ENCODE results near the gene PLAAT5. TPM values are rescaled to one million over a fixed set of nuclear protein-coding genes. Genes with fewer than 3 reads are reported as not detected.

PLAAT5 gene
- total and polyA plus RNA-seq, 12 donors: 0.64 to 7.2 (median 1.6) TPM

DNA sequence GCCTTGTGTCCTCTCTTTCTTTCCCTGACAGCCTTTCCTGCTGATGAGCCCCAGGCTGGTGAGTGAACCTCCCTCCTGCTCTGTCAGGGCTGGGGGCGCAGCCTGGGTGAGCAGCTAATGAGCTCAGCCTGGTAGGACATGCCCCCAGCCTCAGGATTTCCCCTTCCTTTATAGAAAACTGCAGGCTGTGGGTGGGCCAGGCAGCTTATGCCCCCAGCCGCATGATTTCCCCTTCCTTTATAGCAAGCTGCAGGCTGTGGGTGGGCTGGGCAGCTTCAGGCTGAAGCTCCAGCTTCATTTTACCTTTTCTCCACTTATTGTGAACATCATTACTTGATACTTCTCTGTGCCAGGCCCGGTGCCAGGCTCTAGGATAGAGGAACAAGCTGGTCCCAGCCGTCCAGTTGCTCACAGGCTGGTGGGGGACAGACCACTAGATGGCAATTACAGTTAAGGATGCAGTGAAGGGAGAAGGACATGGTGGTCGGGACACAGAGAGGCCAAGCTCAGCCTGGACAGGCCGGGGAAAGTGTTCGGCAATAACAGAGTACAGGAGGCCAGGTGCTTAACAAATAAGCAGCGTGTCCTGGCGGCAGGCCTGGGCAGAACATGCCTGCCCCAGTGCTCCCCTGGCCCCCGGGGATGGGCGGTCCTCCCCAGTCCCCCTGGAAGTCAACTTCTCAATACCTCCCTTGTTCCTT, 20.2 kb upstream of the PLAAT5 start:
- Histone ChIP-seq H3K27ac (no peak overlapping the region), H3K4me3 (no peak overlapping the region), H3K9me3 (no peaks in the 10 kb centered on the region), H3K27me3 (no peaks in the 10 kb centered on the region), H3K4me1 (peaks cover 0 to 40% (median 7%) of the 10 kb centered on the region in 9 donors), H3K36me3 (no peaks in the 10 kb centered on the region)
- intact Hi-C loops (cut with DNase I): no loop called here
- DNase-seq: no peak
- TF ChIP-seq, protein P1, sequence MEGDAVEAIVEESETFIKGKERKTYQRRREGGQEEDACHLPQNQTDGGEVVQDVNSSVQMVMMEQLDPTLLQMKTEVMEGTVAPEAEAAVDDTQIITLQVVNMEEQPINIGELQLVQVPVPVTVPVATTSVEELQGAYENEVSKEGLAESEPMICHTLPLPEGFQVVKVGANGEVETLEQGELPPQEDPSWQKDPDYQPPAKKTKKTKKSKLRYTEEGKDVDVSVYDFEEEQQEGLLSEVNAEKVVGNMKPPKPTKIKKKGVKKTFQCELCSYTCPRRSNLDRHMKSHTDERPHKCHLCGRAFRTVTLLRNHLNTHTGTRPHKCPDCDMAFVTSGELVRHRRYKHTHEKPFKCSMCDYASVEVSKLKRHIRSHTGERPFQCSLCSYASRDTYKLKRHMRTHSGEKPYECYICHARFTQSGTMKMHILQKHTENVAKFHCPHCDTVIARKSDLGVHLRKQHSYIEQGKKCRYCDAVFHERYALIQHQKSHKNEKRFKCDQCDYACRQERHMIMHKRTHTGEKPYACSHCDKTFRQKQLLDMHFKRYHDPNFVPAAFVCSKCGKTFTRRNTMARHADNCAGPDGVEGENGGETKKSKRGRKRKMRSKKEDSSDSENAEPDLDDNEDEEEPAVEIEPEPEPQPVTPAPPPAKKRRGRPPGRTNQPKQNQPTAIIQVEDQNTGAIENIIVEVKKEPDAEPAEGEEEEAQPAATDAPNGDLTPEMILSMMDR (IDR thresholded peaks at IDR 0.05): no peak
- 88 to 92% methylated on average over 11 of the region's 11 CpGs for WGBS, 2 donors
- no peak for ATAC-seq

DNA sequence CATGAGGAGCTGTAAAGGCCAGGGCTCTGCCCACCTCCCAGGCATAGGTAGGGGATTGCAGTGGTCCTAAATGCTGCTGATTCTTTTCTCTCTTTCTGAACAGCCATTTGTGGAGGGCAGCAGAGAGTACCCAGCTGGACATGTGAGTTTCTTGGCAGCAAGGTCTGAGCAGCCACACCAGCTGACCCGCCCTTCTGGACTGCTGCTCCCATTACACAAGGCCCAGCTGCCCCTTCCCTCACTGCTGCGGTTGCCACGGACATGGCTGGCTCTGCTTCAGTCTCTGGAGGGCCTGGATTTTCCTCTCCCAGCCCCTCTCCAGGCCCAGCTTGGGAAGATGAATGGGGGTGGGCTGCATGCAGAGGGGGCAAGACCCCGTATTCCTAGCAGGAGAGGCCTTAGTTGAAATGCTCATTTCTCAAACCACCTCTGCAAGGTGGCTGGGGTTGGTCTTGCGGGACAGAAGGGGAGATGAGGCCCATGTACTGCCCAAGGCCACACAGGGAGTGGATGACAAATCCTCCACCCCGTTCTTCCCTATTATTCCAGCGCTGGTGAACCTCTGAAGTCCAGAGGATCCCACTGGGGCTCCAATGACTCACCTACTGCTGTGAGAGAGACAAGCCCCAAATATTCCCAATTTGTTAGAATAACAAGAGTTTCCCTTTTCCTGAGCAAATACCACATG, 19.5 kb upstream of the PLAAT5 start:
- Histone ChIP-seq H3K4me3 (no peak overlapping the region), H3K36me3 (no peaks in the 10 kb centered on the region), H3K9me3 (no peaks in the 10 kb centered on the region), H3K27me3 (no peaks in the 10 kb centered on the region), H3K4me1 (peaks cover 0 to 47% (median 8%) of the 10 kb centered on the region in 9 donors), H3K27ac (peak overlapping the region in 1 of 10 donors; percentile 22)
- TF ChIP-seq, protein P1 (IDR thresholded peaks at IDR 0.05): no peak
- WGBS, 2 donors: 74 to 75% methylated on average over 7 of the region's 7 CpGs
- DNase-seq (peak in 1 of 2 donors; percentile 42), ATAC-seq (peak; percentile 43 to 77 (median 65))
- intact Hi-C loops (cut with DNase I): no loop called here

DNA sequence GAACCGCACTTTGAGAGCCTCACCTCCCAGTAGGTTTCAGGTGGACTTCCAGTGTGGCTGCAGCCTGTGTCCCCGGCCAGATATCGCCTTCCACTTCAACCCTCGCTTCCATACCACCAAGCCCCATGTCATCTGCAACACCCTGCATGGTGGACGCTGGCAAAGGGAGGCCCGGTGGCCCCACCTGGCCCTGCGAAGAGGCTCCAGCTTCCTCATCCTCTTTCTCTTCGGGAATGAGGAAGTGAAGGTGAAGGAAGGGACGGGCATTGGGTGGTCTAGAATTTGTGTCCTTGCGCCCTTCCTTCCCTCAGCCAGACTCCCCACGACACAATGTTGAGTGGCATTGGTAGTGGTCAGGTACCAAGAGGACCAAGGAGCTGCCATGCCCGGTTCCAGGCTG, 17.8 kb upstream of the PLAAT5 start:
- Histone ChIP-seq H3K36me3 (no peaks in the 10 kb centered on the region), H3K4me1 (peaks cover 0 to 64% (median 18%) of the 10 kb centered on the region in 9 donors), H3K9me3 (no peaks in the 10 kb centered on the region), H3K27ac (no peak overlapping the region), H3K4me3 (no peak overlapping the region), H3K27me3 (no peaks in the 10 kb centered on the region)
- DNase-seq (no peak), ATAC-seq (no peak)
- intact Hi-C loops (cut with DNase I): no loop called here
- TF ChIP-seq, protein P1 (IDR thresholded peaks at IDR 0.05): no peak
- 92 to 94% methylated on average over 12 of the region's 12 CpGs for WGBS, 2 donors

DNA sequence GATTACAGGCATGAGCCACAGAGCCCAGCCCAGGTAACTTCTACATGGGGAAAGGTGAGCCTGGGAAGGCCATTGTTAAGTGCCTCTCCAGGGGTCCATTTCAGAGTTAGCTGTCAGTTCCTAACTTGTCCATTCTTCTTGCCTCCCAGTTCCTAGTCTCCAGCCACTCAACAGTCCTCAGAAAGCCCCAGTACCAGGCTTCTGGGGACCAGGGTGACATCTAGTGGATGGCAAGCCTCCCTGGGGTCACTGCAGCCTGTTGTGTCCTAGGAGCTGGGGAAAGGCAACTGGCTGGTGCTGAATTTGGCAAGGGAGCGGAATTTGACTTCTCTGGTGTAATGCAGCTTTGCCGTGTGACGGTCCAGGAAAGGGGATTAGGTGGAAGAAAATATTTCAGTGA, 17.0 kb upstream of the PLAAT5 start:
- intact Hi-C loops (cut with DNase I): no loop called here
- WGBS, 2 donors: 54 to 65% methylated on average over 3 of the region's 3 CpGs
- Histone ChIP-seq H3K27ac (peak overlapping the region in 1 of 10 donors; percentile 65), H3K36me3 (no peaks in the 10 kb centered on the region), H3K4me3 (peak overlapping the region in 1 of 10 donors; percentile 32), H3K9me3 (no peaks in the 10 kb centered on the region), H3K27me3 (no peaks in the 10 kb centered on the region), H3K4me1 (peaks cover 0 to 72% (median 18%) of the 10 kb centered on the region in 9 donors)
- peak; percentile 30 to 55 for DNase-seq
- TF ChIP-seq, protein P1 (IDR thresholded peaks at IDR 0.05): peak in 8 of 9 donors; percentile 11 to 58 (median 42)
- ATAC-seq: peak; percentile 51 to 75 (median 69)

Measured in heart right ventricle (tissue), 16 donors.